Keratinocyte (primary cell): ENCODE data around the gene LEKR1. TPM values are rescaled to one million over a fixed set of nuclear protein-coding genes. Genes with fewer than 3 reads are reported as not detected.

Experiments
- DNase-seq: peaks from one replicate; pipeline ENCODE4 v3.0.0-alpha.2; 2011; ENCODE audit warnings: low read depth, missing footprints, low spot score
- FAIRE-seq: peaks from 2 replicates; lab custom pipeline; 2011; peaks lifted over from hg19 to GRCh38; lab: Jason Lieb, UNC
- H2AFZ ChIP-seq: 2 replicates; pipeline ENCODE4 v1.6.0; 2012; ENCODE audit warnings: low read length, control low read depth, inconsistent platforms; ENCODE audit not compliant: control insufficient read depth
- H3K27ac ChIP-seq: 2 replicates; pipeline ENCODE4 v1.5.1; 2011; ENCODE audit warnings: low read length; ENCODE audit not compliant: control insufficient read depth, insufficient read depth
- H3K27me3 ChIP-seq: 3 replicates; pipeline ENCODE4 v1.6.0; 2011; ENCODE audit warnings: low read length; ENCODE audit not compliant: control insufficient read depth, insufficient read depth; ENCODE audit errors: extremely low read depth
- H3K36me3 ChIP-seq, 2 experiments: 2 replicates in 1 of 2; 3 replicates in 1 of 2; pipeline ENCODE4 v1.5.1; 2011; ENCODE audit warnings: low read length in 2 of 2, mild to moderate bottlenecking in 1 of 2; ENCODE audit not compliant: control insufficient read depth in 2 of 2, insufficient read depth in 2 of 2; ENCODE audit errors: extremely low read depth in 1 of 2
- H3K4me1 ChIP-seq: 3 replicates; pipeline ENCODE4 v1.5.1; 2011; ENCODE audit warnings: low read length; ENCODE audit not compliant: control insufficient read depth, insufficient read depth; ENCODE audit errors: extremely low read depth
- H3K4me2 ChIP-seq: 3 replicates; pipeline ENCODE4 v1.6.0; 2011; ENCODE audit warnings: low read depth, low read length; ENCODE audit not compliant: control insufficient read depth, insufficient read depth; ENCODE audit errors: extremely low read depth
- H3K4me3 ChIP-seq, 3 experiments: fragments of 200-600 bp in 1 of 3; sonication (generic) in 1 of 3; 2 replicates in 2 of 3; 3 replicates in 1 of 3; pipeline ENCODE4 v1.5.1; 2011 to 2016; ENCODE audit warnings: low read length in 3 of 3, mild to moderate bottlenecking in 3 of 3, control low read depth in 2 of 3, inconsistent platforms in 1 of 3, low read depth in 1 of 3, mixed read lengths in 1 of 3, mixed run types in 1 of 3, moderate library complexity in 1 of 3; ENCODE audit not compliant: control insufficient read depth in 2 of 3, insufficient read depth in 2 of 3; ENCODE audit errors: extremely low read depth in 1 of 3
- H3K79me2 ChIP-seq: 2 replicates; pipeline ENCODE4 v1.6.0; 2012; ENCODE audit warnings: low read length; ENCODE audit not compliant: control insufficient read depth, insufficient read depth
- H3K9ac ChIP-seq: 3 replicates; pipeline ENCODE4 v1.6.0; 2011; ENCODE audit warnings: low read length; ENCODE audit not compliant: control insufficient read depth, insufficient read depth; ENCODE audit errors: extremely low read depth
- H3K9me1 ChIP-seq: 3 replicates; pipeline ENCODE4 v1.6.0; 2011; ENCODE audit warnings: low read length; ENCODE audit not compliant: control insufficient read depth, insufficient read depth; ENCODE audit errors: extremely low read depth
- H3K9me3 ChIP-seq: 2 replicates; pipeline ENCODE4 v1.5.1; 2012; ENCODE audit warnings: low read depth, low read length; ENCODE audit not compliant: control insufficient read depth
- H4K20me1 ChIP-seq: 3 replicates; pipeline ENCODE4 v1.6.0; 2011; ENCODE audit warnings: low read length; ENCODE audit not compliant: control insufficient read depth, insufficient read depth; ENCODE audit errors: extremely low read depth
- EZH2 ChIP-seq: IDR thresholded peaks from one replicate; pipeline ENCODE4 v1.6.1; 2012; ENCODE audit warnings: inconsistent platforms, mild to moderate bottlenecking, low read length, moderate library complexity
- dilution Hi-C: fragments of 300-500 bp; cut with MboI; formaldehyde crosslinking; loops from one replicate; pipeline ENCODE4 v1.7.0; 2020; ENCODE audit warnings: low sequenced_read_pairs; ENCODE audit not compliant: extremely low pct_ligation_motif_present
- polyA plus RNA-seq, 5 experiments: library from polyadenylated mRNA; depleted of rRNA in 3 of 5; stranded (reverse) in 3 of 5; stranded (forward) in 1 of 5; unstranded in 1 of 5; fragments of >200 nt; gene quantifications; 1 replicate in 1 of 5; 2 replicates in 3 of 5; 3 replicates in 1 of 5; pipeline versions ENCODE4 v1.2.1 to v1.2.3, GENCODE V29; 2011 to 2012; ENCODE audit warnings: missing spikeins in 2 of 5, low read depth in 1 of 5, low replicate concordance in 1 of 5
- TF ChIP-seq, protein P1 (sequence below), 3 experiments: IDR thresholded peaks in 1 of 3; conservative IDR thresholded peaks in 1 of 3; optimal IDR thresholded peaks in 1 of 3; 2 replicates in 2 of 3; 3 replicates in 1 of 3; pipeline versions ENCODE3 to v1.5.1; 2011; ENCODE audit warnings: low read length in 3 of 3, mild to moderate bottlenecking in 3 of 3, moderate library complexity in 2 of 3, control low read depth in 1 of 3, inconsistent platforms in 1 of 3; ENCODE audit not compliant: insufficient read depth in 2 of 3; ENCODE audit errors: extremely low read depth in 1 of 3

The LEKR1 gene
- polyA plus RNA-seq, 1 donor (not counting 4 experiments of a cell fraction or from before 2014, with no cell fraction given), result 0.63 TPM

DNA sequence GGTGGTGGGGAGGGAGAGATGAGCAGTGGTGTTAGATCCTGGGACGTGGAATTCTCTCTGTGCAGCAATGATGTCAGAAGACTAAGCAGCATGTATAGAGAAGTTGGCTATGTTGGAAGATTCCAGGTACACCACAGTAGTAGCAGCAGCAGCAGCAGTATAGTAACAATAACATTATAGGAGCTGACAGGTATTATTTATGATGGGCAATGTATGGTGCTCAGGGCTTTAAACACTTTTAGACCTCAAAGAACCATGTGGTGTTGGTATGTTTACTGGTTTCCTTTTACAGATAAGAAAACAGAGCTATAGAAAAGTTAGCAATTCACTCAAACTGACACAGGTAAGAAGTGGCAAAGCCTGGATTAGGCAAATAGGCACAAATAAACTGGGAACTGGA is 229.9 kb downstream of the LEKR1 start:
- FAIRE-seq (no peak), DNase-seq (no peak)
- no peak overlapping the region for H3K4me3 ChIP-seq
- H4K20me1 ChIP-seq, result no peaks in the 10 kb centered on the region
- no peaks in the 10 kb centered on the region for H3K4me1 ChIP-seq
- no peaks in the 10 kb centered on the region for H3K79me2 ChIP-seq
- no peak overlapping the region for H3K4me2 ChIP-seq
- no peaks in the 10 kb centered on the region for H3K9me1 ChIP-seq
- dilution Hi-C loops, result no loop called here
- H2AFZ ChIP-seq, result no peak overlapping the region
- H3K36me3 ChIP-seq, result no peaks in the 10 kb centered on the region
- TF ChIP-seq EZH2, result no peak
- TF ChIP-seq, protein P1, sequence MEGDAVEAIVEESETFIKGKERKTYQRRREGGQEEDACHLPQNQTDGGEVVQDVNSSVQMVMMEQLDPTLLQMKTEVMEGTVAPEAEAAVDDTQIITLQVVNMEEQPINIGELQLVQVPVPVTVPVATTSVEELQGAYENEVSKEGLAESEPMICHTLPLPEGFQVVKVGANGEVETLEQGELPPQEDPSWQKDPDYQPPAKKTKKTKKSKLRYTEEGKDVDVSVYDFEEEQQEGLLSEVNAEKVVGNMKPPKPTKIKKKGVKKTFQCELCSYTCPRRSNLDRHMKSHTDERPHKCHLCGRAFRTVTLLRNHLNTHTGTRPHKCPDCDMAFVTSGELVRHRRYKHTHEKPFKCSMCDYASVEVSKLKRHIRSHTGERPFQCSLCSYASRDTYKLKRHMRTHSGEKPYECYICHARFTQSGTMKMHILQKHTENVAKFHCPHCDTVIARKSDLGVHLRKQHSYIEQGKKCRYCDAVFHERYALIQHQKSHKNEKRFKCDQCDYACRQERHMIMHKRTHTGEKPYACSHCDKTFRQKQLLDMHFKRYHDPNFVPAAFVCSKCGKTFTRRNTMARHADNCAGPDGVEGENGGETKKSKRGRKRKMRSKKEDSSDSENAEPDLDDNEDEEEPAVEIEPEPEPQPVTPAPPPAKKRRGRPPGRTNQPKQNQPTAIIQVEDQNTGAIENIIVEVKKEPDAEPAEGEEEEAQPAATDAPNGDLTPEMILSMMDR (optimal IDR thresholded peaks at IDR 0.05 in 1 of 3, IDR thresholded peaks at IDR 0.05 in 1 of 3, conservative IDR thresholded peaks at IDR 0.05 in 1 of 3; ENCODE audit: extremely low read depth in 1 of 3, insufficient read depth in 2 of 3, low read length in 3 of 3), result no peak
- no peaks in the 10 kb centered on the region for H3K9me3 ChIP-seq
- H3K27me3 ChIP-seq, result no peaks in the 10 kb centered on the region
- H3K9ac ChIP-seq, result no peak overlapping the region
- H3K27ac ChIP-seq, result no peak overlapping the region

DNA sequence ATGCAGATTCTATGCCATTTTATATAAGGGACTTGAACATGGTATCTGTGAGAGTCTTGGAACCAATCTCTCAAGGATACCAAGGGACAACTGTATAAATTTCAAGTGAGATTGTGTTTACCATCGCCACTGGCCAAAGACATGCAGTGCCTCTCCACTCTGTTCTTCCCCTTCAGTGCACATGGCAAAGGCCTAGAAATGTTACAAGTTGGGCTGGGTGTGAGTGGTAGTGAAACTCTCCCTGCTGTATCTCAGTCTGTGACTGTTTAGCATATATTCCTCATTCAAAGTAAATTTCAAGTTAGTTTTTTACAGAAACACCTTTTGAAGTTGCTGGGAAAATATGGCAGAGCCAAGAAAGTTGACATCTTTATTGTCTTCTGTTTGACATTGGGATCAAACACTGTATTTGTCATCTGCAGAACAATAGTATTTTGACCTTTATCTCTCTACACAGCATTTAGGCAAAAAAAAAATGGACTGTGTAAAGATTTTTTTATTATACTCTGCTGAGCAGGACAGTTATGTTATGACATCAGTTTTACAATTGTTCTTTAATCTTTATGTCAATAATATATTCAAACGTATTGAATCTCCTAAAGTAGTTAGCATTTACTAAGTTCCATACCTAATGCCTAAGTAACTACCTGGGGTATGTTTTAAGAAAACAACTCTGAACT is 232.4 kb downstream of the LEKR1 start:
- H3K4me1 ChIP-seq, result no peaks in the 10 kb centered on the region
- H3K27me3 ChIP-seq, result no peaks in the 10 kb centered on the region
- no peak overlapping the region for H3K9ac ChIP-seq
- DNase-seq, result no peak
- no peaks in the 10 kb centered on the region for H3K79me2 ChIP-seq
- no peaks in the 10 kb centered on the region for H3K9me1 ChIP-seq
- no peak overlapping the region for H3K27ac ChIP-seq
- no peak for FAIRE-seq
- H2AFZ ChIP-seq, result no peak overlapping the region
- TF ChIP-seq EZH2, result no peak
- TF ChIP-seq, protein P1 (optimal IDR thresholded peaks at IDR 0.05 in 1 of 3, IDR thresholded peaks at IDR 0.05 in 1 of 3, conservative IDR thresholded peaks at IDR 0.05 in 1 of 3; ENCODE audit: extremely low read depth in 1 of 3, insufficient read depth in 2 of 3, low read length in 3 of 3), result no peak
- no peaks in the 10 kb centered on the region for H3K36me3 ChIP-seq
- H3K4me3 ChIP-seq, result no peak overlapping the region
- dilution Hi-C loops, result no loop called here
- H3K9me3 ChIP-seq, result no peaks in the 10 kb centered on the region
- no peak overlapping the region for H3K4me2 ChIP-seq
- H4K20me1 ChIP-seq, result no peaks in the 10 kb centered on the region
